ENCODE measurements around the gene DMRTB1.

Gene DMRTB1

DNA sequence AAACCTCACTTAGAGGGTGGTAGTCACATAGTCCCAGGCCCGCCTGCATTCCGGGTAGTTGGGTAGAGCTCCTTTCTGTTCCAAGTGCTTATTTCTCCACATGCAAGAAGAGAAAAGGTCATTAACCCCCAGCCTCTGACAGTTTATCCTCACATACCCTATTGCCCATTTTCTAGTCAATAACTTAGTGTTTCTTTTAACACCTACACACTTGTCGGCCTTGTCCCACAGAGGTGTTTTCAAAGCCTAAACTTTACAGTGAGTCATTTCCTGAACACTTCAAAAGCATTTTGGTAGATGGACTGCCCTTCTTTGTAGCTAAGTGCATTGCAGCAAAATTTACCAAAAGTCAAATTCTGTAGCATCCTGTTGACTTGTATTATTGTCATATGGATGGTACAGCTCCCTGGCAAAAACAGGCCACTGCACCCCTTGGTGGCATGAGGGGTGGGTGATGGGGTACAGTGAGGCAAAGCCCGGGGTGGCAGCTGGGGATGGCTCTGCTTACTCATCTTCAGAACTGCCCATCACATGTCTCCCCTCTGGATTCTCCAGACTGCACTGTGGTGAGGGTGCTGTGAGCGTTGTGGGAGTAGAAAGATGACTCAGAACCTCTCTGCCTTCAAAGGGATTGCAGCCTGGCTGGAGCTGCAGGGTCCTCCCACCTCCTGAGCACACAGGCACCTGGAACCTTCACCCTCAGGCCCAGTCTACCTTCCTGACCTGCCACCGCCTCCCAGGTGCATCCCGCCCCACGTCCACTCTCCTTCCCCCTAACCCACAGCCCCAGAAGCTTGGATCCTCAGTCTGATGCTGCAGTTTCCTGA lies 45.8 kb upstream of the DMRTB1 start:
- no peak overlapping the region for H3K9ac ChIP-seq (ENCODE audit: low read depth, low read length)
- DNase-seq (peak; percentile 22), ATAC-seq (ENCODE audit: insufficient read depth, low read depth) (peak; percentile 77)
- H3K27me3 ChIP-seq (ENCODE audit: insufficient read depth, low read length, poor library complexity), result peaks cover 16% of the 10 kb centered on the region
- H3K79me2 ChIP-seq (ENCODE audit: insufficient read depth, low read length), result no peaks in the 10 kb centered on the region
- TF ChIP-seq EZH2 (IDR thresholded peaks at IDR 0.05; ENCODE audit: borderline replicate concordance, low read depth, low read length, severe bottlenecking), result no peak
- TF ChIP-seq CTCF (IDR thresholded peaks at IDR 0.05; ENCODE audit: borderline replicate concordance, extremely low read depth, low read length, poor library complexity, severe bottlenecking), result no peak
- H2AFZ ChIP-seq (ENCODE audit: low read depth, low read length), result no peak overlapping the region
- no peaks in the 10 kb centered on the region; the same call in 1 of the 2 replicates for H4K20me1 ChIP-seq (ENCODE audit: insufficient read depth, low read length)
- H3K4me3 ChIP-seq (ENCODE audit: low read depth in 1 of 2, low read length in 2 of 2), result no peak overlapping the region
- H3K27ac ChIP-seq (ENCODE audit: low read length), result no peak overlapping the region
- no peaks in the 10 kb centered on the region for H3K36me3 ChIP-seq (ENCODE audit: insufficient read depth, low read length)
- H3K4me2 ChIP-seq (ENCODE audit: insufficient read depth, low read length), result no peak overlapping the region
- H3K9me3 ChIP-seq (ENCODE audit: insufficient read depth, low read length, severe bottlenecking), result no peaks in the 10 kb centered on the region
- H3K4me1 ChIP-seq (ENCODE audit: insufficient read depth, low read length), result 0 out of 2 replicates have a peak, but pooled peaks cover 2% of the 10 kb centered on the region

GRCh38 chr1:53414632-53415031 lies 44.6 kb upstream of the DMRTB1 start:
- Histone ChIP-seq H3K4me3 (ENCODE audit: low read depth in 1 of 2, low read length in 2 of 2) (no peak overlapping the region), H3K36me3 (ENCODE audit: insufficient read depth, low read length) (no peaks in the 10 kb centered on the region), H3K9me3 (ENCODE audit: insufficient read depth, low read length, severe bottlenecking) (no peaks in the 10 kb centered on the region), H3K27ac (ENCODE audit: low read length) (no peak overlapping the region), H3K27me3 (ENCODE audit: insufficient read depth, low read length, poor library complexity) (peaks cover 21% of the 10 kb centered on the region), H3K4me2 (ENCODE audit: insufficient read depth, low read length) (no peak overlapping the region), H3K4me1 (ENCODE audit: insufficient read depth, low read length) (0 out of 2 replicates have a peak, but pooled peaks cover 2% of the 10 kb centered on the region), H4K20me1 (ENCODE audit: insufficient read depth, low read length) (no peaks in the 10 kb centered on the region; the same call in 1 of the 2 replicates), H3K79me2 (ENCODE audit: insufficient read depth, low read length) (no peaks in the 10 kb centered on the region), H2AFZ (ENCODE audit: low read depth, low read length) (no peak overlapping the region), H3K9ac (ENCODE audit: low read depth, low read length) (no peak overlapping the region)
- ATAC-seq (ENCODE audit: insufficient read depth, low read depth), result no peak
- no peak for DNase-seq
- TF ChIP-seq CTCF (IDR thresholded peaks at IDR 0.05; ENCODE audit: borderline replicate concordance, extremely low read depth, low read length, poor library complexity, severe bottlenecking) (no peak), EZH2 (IDR thresholded peaks at IDR 0.05; ENCODE audit: borderline replicate concordance, low read depth, low read length, severe bottlenecking) (no peak)

DNA sequence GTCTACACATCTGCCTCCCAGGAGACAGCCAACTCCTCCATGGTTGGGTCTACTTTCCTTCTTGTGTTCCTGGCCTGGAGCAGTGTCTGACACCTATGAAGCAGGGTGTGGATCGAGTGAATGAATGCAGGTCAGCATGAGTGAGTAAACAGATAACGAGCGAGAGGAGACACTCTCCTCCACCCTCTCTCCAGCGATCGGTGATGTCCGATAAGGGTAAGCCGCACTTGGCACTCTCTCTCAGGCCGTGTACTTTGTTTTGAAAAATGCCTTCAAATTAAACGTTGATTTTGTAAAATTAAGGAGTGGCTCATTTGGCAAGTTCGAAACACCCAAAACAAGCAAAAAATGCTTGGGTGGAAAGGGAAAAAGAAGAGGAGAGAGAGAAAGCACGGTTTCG lies 43.8 kb upstream of the DMRTB1 start:
- Histone ChIP-seq H3K79me2 (ENCODE audit: insufficient read depth, low read length) (no peaks in the 10 kb centered on the region), H3K27me3 (ENCODE audit: insufficient read depth, low read length, poor library complexity) (peaks cover 27% of the 10 kb centered on the region), H3K9me3 (ENCODE audit: insufficient read depth, low read length, severe bottlenecking) (no peaks in the 10 kb centered on the region), H3K9ac (ENCODE audit: low read depth, low read length) (no peak overlapping the region), H3K4me2 (ENCODE audit: insufficient read depth, low read length) (no peak overlapping the region), H3K4me1 (ENCODE audit: insufficient read depth, low read length) (0 out of 2 replicates have a peak, but pooled peaks cover 2% of the 10 kb centered on the region), H4K20me1 (ENCODE audit: insufficient read depth, low read length) (no peaks in the 10 kb centered on the region; the same call in 1 of the 2 replicates), H3K36me3 (ENCODE audit: insufficient read depth, low read length) (no peaks in the 10 kb centered on the region), H2AFZ (ENCODE audit: low read depth, low read length) (no peak overlapping the region), H3K27ac (ENCODE audit: low read length) (no peak overlapping the region), H3K4me3 (ENCODE audit: low read depth in 1 of 2, low read length in 2 of 2) (no peak overlapping the region)
- TF ChIP-seq CTCF (IDR thresholded peaks at IDR 0.05; ENCODE audit: borderline replicate concordance, extremely low read depth, low read length, poor library complexity, severe bottlenecking) (no peak), EZH2 (IDR thresholded peaks at IDR 0.05; ENCODE audit: borderline replicate concordance, low read depth, low read length, severe bottlenecking) (no peak)
- DNase-seq (no peak), ATAC-seq (ENCODE audit: insufficient read depth, low read depth) (no peak)

Data from DND-41 (cell line).